Neural cell (in vitro differentiated cells): ENCODE results near the gene KRTAP10-9.

Experiments
- EZH2 ChIP-seq: fragments of 200-600, 300-800 bp; shearing (Covaris generic), sonication (generic); IDR thresholded peaks from 2 replicates; pipeline ENCODE4 v1.6.1; 2014; ENCODE audit warnings: antibody characterized with exemption, low read length, borderline replicate concordance, mild to moderate bottlenecking; ENCODE audit not compliant: insufficient read depth, poor library complexity, severe bottlenecking
- TF ChIP-seq, protein P1 (sequence below): fragments of 450-650 bp; IDR thresholded peaks from 2 replicates; pipeline ENCODE4 v1.5.1; 2014; ENCODE audit warnings: antibody characterized with exemption, mild to moderate bottlenecking, moderate library complexity; ENCODE audit not compliant: poor library complexity, severe bottlenecking

GRCh38 chr21:44648557-44649311, 21.8 kb downstream of the KRTAP10-9 start:
- TF ChIP-seq, protein P1, sequence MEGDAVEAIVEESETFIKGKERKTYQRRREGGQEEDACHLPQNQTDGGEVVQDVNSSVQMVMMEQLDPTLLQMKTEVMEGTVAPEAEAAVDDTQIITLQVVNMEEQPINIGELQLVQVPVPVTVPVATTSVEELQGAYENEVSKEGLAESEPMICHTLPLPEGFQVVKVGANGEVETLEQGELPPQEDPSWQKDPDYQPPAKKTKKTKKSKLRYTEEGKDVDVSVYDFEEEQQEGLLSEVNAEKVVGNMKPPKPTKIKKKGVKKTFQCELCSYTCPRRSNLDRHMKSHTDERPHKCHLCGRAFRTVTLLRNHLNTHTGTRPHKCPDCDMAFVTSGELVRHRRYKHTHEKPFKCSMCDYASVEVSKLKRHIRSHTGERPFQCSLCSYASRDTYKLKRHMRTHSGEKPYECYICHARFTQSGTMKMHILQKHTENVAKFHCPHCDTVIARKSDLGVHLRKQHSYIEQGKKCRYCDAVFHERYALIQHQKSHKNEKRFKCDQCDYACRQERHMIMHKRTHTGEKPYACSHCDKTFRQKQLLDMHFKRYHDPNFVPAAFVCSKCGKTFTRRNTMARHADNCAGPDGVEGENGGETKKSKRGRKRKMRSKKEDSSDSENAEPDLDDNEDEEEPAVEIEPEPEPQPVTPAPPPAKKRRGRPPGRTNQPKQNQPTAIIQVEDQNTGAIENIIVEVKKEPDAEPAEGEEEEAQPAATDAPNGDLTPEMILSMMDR: no peak
- TF ChIP-seq EZH2: no peak
